Ishikawa (cell line): ENCODE measurements around the gene DAD1.

Source experiments
- CEBPB ChIP-seq: IDR thresholded peaks from 2 replicates; pipeline ENCODE4 v1.6.1; 2012
- CREB1 ChIP-seq: IDR thresholded peaks from 2 replicates; pipeline ENCODE4 v1.6.1; 2012; ENCODE audit warnings: low read depth
- EGR1 ChIP-seq: IDR thresholded peaks from 2 replicates; pipeline ENCODE4 v1.6.1; 2012
- EP300 ChIP-seq: IDR thresholded peaks from 2 replicates; pipeline ENCODE4 v1.6.1; 2012; ENCODE audit warnings: borderline replicate concordance
- NFIC ChIP-seq: IDR thresholded peaks from 2 replicates; pipeline ENCODE4 v1.6.1; 2012
- RAD21 ChIP-seq: IDR thresholded peaks from 2 replicates; pipeline ENCODE4 v1.6.1; 2012; ENCODE audit warnings: low read depth
- YY1 ChIP-seq: IDR thresholded peaks from 2 replicates; pipeline ENCODE4 v1.6.1; 2012; ENCODE audit warnings: low read depth
- ZBTB7A ChIP-seq: IDR thresholded peaks from 2 replicates; pipeline ENCODE4 v1.6.1; 2012; ENCODE audit warnings: low read depth
- TF ChIP-seq, protein P1 (sequence below): IDR thresholded peaks from 2 replicates; pipeline ENCODE4 v1.6.1; 2012
- TF ChIP-seq, protein P2 (sequence below): IDR thresholded peaks from 2 replicates; pipeline ENCODE4 v1.6.1; 2012; ENCODE audit warnings: low read depth, mild to moderate bottlenecking

DNA sequence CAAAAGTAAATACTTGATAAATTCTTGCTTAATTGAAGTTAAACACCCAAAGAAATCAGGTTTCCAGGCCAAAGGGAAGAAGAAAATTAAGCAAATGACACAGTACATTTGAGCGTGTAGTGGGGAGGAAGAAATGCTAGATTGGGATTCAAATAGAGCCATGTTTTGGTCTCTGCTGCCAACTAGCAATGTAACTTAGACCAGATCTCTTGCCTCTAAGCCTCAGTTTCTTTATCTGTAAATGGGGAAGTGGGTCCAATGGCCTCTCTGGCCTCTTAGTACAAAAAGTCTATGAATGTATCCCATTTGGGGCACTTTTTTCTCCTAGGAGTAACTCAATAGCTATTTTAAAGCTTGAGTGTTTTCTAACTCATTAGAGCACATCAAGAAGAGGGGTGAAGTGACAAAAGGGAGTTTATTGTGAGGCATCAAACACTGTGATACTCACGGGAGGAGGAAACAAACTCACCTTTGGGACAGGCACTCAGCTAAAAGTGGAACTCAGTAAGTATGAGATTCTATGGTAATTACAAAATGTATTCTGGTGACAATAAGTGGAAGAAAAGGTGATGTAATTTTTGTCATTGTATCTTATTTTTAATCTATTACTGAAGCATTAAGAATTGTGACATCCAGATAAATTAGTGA lies 55.8 kb downstream of the DAD1 start:
- no peak for TF ChIP-seq NFIC
- TF ChIP-seq, protein P1, sequence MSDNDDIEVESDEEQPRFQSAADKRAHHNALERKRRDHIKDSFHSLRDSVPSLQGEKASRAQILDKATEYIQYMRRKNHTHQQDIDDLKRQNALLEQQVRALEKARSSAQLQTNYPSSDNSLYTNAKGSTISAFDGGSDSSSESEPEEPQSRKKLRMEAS = no peak
- TF ChIP-seq RAD21 = no peak
- TF ChIP-seq, protein P2, sequence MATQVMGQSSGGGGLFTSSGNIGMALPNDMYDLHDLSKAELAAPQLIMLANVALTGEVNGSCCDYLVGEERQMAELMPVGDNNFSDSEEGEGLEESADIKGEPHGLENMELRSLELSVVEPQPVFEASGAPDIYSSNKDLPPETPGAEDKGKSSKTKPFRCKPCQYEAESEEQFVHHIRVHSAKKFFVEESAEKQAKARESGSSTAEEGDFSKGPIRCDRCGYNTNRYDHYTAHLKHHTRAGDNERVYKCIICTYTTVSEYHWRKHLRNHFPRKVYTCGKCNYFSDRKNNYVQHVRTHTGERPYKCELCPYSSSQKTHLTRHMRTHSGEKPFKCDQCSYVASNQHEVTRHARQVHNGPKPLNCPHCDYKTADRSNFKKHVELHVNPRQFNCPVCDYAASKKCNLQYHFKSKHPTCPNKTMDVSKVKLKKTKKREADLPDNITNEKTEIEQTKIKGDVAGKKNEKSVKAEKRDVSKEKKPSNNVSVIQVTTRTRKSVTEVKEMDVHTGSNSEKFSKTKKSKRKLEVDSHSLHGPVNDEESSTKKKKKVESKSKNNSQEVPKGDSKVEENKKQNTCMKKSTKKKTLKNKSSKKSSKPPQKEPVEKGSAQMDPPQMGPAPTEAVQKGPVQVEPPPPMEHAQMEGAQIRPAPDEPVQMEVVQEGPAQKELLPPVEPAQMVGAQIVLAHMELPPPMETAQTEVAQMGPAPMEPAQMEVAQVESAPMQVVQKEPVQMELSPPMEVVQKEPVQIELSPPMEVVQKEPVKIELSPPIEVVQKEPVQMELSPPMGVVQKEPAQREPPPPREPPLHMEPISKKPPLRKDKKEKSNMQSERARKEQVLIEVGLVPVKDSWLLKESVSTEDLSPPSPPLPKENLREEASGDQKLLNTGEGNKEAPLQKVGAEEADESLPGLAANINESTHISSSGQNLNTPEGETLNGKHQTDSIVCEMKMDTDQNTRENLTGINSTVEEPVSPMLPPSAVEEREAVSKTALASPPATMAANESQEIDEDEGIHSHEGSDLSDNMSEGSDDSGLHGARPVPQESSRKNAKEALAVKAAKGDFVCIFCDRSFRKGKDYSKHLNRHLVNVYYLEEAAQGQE = no peak
- no peak for TF ChIP-seq YY1
- TF ChIP-seq EP300 = no peak
- no peak for TF ChIP-seq CEBPB
- TF ChIP-seq EGR1 = no peak
- TF ChIP-seq ZBTB7A = no peak
- no peak for TF ChIP-seq CREB1
